AG04449 (cell line): Measurements from ENCODE around the gene MAP3K14.

Experiments used
- CTCF ChIA-PET: fragments of 350-600 bp; formaldehyde crosslinking; extraction: SDS; loops from one replicate; lab custom pipeline; 2021; ENCODE audit warnings: antibody characterized with exemption; lab: Yijun Ruan, JAX
- POLR2A ChIA-PET: fragments of 400-600, 350-600 bp; formaldehyde crosslinking; extraction: SDS; loops from one replicate; lab custom pipeline; 2020; ENCODE audit warnings: antibody characterized with exemption, inconsistent platforms; lab: Yijun Ruan, JAX
- DNase-seq: peaks from one replicate; pipeline ENCODE4 v3.0.0-alpha.2; 2010; ENCODE audit warnings: low read depth, low spot score
- H3K4me3 ChIP-seq: 2 replicates; pipeline ENCODE4 v1.5.1; 2011; ENCODE audit warnings: low read depth, mild to moderate bottlenecking, control low read depth, low read length
- TF ChIP-seq, protein P1 (sequence below): IDR thresholded peaks from one replicate; pipeline ENCODE4 v1.5.1; 2011; ENCODE audit warnings: mild to moderate bottlenecking, moderate library complexity, low read length, control low read depth, inconsistent platforms; ENCODE audit not compliant: insufficient read depth; ENCODE audit errors: missing control alignments

MAP3K14 gene

DNA sequence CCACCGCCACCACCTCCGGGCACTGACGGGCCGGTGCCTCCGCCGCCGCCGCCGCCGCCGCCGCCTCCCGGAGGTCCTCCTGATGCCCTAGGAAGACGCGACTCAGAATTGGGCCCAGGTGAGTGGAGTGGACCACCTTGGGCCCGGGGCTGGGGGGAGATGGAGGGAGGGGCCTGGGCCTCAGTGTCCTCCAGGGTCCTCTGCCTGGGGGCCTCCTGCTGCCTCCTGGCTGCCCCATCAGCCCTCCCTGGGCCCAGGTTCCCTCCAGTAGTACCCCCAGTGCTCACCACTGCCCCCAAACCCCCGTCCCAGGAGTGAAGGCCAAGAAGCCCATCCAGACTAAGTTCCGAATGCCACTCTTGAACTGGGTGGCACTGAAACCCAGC is 74.8 kb downstream of the MAP3K14 start:
- TF ChIP-seq, protein P1, sequence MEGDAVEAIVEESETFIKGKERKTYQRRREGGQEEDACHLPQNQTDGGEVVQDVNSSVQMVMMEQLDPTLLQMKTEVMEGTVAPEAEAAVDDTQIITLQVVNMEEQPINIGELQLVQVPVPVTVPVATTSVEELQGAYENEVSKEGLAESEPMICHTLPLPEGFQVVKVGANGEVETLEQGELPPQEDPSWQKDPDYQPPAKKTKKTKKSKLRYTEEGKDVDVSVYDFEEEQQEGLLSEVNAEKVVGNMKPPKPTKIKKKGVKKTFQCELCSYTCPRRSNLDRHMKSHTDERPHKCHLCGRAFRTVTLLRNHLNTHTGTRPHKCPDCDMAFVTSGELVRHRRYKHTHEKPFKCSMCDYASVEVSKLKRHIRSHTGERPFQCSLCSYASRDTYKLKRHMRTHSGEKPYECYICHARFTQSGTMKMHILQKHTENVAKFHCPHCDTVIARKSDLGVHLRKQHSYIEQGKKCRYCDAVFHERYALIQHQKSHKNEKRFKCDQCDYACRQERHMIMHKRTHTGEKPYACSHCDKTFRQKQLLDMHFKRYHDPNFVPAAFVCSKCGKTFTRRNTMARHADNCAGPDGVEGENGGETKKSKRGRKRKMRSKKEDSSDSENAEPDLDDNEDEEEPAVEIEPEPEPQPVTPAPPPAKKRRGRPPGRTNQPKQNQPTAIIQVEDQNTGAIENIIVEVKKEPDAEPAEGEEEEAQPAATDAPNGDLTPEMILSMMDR: no peak
- no peak overlapping the region for H3K4me3 ChIP-seq
- POLR2A ChIA-PET: no interaction called here
- no peak for DNase-seq
- CTCF ChIA-PET: interaction anchor here (0.8 to 4.0 kb wide), 6 partner anchors 9 to 144 kb away, joined by 3 to 18 read pairs (median 10); partner anchors contain the start of gene ACBD4

DNA sequence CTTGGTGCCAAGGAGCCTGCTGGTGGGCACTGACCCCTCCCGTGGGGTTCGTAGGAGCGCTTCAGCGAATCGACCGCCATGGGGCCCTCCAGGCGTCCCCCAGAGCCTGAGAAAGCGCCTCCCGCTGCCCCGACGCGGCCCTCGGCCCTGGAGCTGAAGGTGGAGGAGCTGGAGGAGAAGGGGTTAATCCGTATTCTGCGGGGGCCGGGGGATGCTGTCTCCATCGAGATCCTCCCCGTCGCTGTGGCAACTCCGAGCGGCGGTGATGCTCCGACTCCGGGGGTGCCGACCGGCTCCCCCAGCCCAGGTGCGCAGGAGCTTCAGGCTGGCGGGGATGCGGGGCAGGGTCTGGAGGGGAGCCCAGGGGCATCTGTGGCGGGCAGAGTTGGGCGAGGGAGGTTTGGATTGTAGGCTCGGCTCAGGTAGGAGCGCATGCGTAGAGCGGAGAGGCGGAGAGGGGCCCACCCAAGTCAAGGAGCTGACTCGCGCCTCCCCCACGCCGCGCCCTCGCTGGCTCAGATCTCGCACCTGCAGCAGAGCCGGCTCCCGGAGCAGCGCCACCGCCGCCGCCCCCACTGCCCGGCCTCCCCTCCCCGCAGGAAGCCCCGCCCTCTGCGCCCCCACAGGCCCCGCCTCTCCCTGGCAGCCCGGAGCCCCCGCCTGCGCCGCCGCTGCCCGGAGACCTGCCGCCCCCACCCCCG is 75.3 kb downstream of the MAP3K14 start:
- peak overlapping the region; percentile 6; the same call in 1 of the 2 replicates for H3K4me3 ChIP-seq

DNA sequence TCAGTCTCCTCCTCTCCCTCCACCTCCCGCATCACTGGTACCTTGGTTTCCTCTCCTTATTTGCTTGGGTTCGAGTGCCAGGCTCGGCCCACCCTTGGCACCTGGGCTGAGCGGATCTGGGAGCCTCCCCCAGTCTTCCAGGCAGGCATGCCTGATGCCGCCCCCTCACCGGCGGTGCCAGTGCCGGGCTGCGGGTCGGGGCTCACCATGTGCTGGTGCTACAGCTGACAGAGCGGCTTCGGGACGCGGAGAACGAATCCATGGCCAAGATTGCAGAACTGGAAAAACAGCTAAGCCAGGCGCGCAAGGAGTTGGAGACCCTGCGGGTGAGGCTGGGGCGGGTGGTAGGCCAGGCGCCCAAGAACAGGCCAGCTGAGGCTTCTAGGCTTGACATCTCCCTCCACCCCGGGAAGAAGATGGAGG is 75.9 kb downstream of the MAP3K14 start:
- POLR2A ChIA-PET: interaction anchor here (0.9 kb wide), 1 partner anchor 92 kb away, joined by 3 read pairs; no protein-coding TSS in a partner anchor
- TF ChIP-seq, protein P1: no peak
- CTCF ChIA-PET: interaction anchor here (0.9 to 13.7 kb wide), 10 partner anchors 9 to 145 kb away, joined by 3 to 205 read pairs (median 6); partner anchors contain the start of genes ACBD4 and FMNL1
- no peak overlapping the region for H3K4me3 ChIP-seq
- no peak for DNase-seq

More for the DNA sequence above, 75.3 kb downstream of the MAP3K14 start:
- DNase-seq: no peak
- TF ChIP-seq, protein P1: no peak
- ChIA-PET POLR2A (interaction anchor here (0.9 kb wide), 1 partner anchor 93 kb away, joined by 3 read pairs; no protein-coding TSS in a partner anchor), CTCF (interaction anchor here (0.8 to 4.0 kb wide), 8 partner anchors 8 to 144 kb away, joined by 3 to 18 read pairs (median 6); partner anchors contain the start of gene ACBD4)

DNA sequence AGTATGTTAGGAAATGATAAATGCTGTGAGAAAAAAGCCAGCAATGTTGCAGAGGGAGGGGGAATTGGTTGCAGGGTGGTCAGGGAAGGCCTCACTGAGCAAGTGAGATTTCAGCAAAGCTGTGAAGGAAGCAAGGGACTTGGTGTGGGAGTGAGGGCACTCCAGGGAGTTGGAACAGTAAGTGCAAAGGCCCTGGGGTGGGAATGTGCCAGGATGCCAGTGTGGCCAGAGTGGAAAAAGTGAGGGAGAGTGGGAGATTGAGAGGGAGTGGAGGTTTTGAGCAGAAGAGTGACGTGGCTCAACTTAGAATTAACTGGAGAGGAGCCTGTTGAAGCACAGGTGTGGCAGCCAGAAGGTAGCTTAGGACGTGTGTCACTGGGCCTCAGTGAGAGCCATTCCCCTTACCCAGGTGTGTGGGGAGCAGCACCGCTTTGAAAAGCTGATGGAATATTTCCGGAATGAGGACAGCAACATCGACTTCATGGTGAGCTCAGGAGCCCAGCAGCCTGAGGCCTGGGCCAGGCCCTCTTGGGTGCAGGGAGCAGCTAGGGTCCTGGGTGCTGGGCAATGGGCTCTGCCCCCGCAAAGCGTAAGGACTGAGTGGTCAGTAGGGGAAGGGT is 78.6 kb downstream of the MAP3K14 start:
- no peak overlapping the region for H3K4me3 ChIP-seq
- TF ChIP-seq, protein P1: no peak
- no peak for DNase-seq
- ChIA-PET CTCF (interaction anchor here (0.7 to 13.7 kb wide), 8 partner anchors 9 to 146 kb away, joined by 3 to 205 read pairs (median 4); partner anchors contain the start of genes ACBD4 and FMNL1), POLR2A (no interaction called here)

DNA sequence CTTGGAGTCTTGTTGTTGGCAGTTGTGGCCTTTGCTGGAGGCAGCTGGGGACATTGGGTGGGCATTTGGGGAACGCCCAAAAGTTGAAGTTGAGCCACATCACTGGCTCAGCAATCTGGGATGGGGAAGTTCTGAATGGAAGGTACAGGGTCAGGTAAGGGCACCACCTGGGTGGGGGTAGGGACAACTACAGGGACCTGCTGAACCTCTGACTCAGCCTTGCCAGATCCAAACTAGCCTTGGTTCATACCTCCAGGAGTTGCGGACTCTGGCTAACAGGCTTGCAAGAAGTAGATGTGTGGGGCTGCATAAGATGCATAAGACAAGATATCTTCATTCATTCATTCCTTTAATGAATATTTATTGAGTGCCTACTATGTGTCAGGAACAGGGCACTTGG is 79.1 kb downstream of the MAP3K14 start:
- POLR2A ChIA-PET: no interaction called here
- TF ChIP-seq, protein P1: no peak
- no peak for DNase-seq

DNA sequence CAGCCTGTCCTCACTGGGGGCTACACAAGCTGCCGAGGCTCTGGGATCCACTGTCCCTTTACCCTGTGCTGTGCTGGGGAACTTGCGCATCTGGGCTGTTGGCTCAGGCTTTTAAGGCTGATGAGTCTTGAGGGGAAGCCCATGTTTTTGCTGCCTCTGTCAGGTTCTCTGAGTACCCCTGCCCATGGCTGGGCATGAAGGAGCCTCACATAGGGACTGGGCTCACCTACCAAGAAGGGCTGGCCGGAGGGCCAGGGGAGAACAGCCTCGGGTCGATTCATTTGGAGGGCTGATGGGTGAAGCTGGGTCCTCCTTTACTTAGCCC is 80.6 kb downstream of the MAP3K14 start:
- TF ChIP-seq, protein P1: no peak
- H3K4me3 ChIP-seq: no peak overlapping the region
- no peak for DNase-seq
- POLR2A ChIA-PET: no interaction called here
- CTCF ChIA-PET: interaction anchor here (0.6 to 13.7 kb wide), 26 partner anchors 8 to 342 kb away, joined by 3 to 205 read pairs (median 5); partner anchors contain the start of genes ACBD4 and FMNL1

More for the DNA sequence above, 79.1 kb downstream of the MAP3K14 start:
- H3K4me3 ChIP-seq: no peak overlapping the region
- CTCF ChIA-PET: interaction anchor here (1.0 to 13.7 kb wide), 9 partner anchors 9 to 145 kb away, joined by 3 to 205 read pairs (median 9); partner anchors contain the start of genes ACBD4 and FMNL1
